Hematopoietic multipotent progenitor cell treated with erythropoietin and hydrocortisone succinate and interleukin-3 and kit ligand, for 15 days (in vitro differentiated cells): Measurements from ENCODE around the gene NAA40.

Experiments
- DNase-seq: peaks from one replicate; pipeline ENCODE4 v3.0.0-alpha.2; 2015; ENCODE audit warnings: low spot score

The NAA40 gene

GRCh38 chr11:63986932-63987513, 48.2 kb downstream of the NAA40 start:
- DNase-seq = no peak

DNA sequence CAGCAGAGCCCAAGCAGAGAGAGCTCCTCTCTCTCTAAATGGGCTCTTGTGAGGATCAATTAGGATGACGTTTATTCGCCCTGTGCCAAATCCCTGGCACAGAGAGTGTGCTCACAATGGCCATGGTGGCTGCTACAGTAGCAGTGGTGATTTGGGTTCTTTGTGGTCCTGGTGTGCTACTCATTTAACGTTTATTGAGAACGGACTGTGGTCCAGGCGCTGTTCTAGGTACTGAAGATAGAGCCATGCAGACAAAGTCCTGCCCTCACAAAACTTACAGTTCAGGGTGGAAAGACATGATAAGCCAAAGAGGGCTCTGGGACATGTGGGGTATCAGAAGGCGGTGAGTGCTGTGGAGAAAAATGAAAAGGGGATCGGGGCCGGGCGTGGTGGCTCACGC, 52.8 kb downstream of the NAA40 start:
- no peak for DNase-seq

- DNase-seq = no peak
Measured at GRCh38 chr11:63993100-63993499, 54.3 kb downstream of the NAA40 start.

GRCh38 chr11:63993993-63994392, 55.2 kb downstream of the NAA40 start:
- DNase-seq = no peak

GRCh38 chr11:63996512-63996911, 57.7 kb downstream of the NAA40 start:
- DNase-seq = no peak

DNA sequence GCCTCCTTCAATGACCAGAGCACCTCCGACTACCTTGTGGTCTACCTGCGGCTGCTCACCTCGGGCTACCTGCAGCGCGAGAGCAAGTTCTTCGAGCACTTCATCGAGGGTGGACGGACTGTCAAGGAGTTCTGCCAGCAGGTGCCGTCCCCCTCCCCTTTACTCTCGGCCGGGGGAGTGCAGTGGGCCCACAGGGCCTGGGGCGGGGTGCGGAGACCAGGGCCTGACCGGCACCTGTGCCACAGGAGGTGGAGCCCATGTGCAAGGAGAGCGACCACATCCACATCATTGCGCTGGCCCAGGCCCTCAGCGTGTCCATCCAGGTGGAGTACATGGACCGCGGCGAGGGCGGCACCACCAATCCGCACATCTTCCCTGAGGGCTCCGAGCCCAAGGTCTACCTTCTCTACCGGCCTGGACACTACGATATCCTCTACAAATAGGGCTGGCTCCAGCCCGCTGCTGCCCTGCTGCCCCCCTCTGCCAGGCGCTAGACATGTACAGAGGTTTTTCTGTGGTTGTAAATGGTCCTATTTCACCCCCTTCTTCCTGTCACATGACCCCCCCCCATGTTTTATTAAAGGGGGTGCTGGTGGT, 58.4 kb downstream of the NAA40 start:
- no peak for DNase-seq

DNA sequence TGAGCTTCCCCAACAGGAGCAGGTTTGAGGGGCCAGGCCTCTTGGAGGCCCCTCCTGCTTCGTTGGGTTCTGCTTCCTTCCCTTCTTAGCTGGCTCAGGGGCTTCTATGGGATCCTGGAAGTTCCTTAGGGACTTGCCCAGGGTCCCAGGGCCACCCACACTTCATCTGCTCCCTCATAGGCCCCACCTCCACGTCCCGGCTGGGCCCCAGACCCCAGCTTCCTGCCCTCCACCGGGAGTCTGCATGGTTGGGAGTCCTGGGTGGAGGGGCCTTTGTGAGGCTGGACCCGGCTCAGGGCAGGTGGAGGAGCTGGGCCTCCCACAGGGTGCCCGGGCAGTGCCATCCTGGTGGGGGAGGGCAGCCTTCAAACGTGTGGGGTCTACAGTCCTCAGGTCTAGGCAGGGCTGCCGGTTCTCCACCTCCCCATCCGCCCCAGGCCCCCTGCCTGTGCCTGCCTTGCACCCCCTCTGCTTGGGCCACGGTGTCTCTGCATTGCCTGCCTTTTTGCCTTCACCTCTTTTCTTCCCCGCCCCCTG, 59.1 kb downstream of the NAA40 start:
- no peak for DNase-seq

DNA sequence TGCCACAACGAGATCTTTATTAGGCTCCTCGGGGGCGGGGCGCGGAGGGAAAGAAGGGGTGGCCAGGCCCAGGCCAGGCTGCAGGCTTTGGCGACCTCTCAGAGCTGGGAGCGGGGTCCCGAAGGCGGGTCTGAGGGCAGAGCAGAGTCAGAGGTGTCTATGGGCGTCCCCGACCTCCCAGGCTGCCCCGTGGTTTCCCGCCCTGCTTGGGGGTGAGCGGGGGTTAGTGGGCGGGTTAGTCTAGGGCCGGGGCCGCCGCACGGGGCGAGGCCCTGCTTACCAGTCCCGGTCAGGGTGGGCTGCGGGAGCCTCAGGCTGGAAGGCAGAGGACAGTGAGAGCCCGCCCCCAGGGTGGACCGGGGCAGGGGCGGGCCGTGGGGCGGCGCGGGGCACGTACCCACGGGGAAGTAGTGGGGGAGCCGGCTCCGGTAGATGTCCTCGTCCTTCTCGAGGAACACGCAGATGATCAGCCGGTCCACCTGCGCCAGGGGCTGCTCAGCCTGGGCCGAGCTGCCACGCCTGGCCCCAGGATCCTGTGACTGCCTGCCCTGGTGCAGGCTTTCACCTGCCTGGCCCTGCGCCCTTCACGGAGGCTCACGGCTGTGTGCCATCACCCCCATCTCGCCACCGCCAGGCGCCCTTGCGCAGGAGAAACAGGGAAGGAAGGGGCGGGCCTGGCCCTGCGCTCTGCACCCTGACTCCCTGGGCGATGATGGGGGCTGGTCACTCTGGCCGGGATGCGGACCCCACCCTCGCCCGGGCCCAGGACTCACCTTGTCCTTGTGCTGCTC, 60.0 kb downstream of the NAA40 start:
- DNase-seq = no peak

GRCh38 chr11:63999349-64000025, 60.7 kb downstream of the NAA40 start:
- no peak for DNase-seq

- DNase-seq = peak; percentile 65
Measured at GRCh38 chr11:64000026-64000739, 61.4 kb downstream of the NAA40 start.

- DNase-seq = no peak
Measured at GRCh38 chr11:64000740-64001483, 62.1 kb downstream of the NAA40 start.

DNA sequence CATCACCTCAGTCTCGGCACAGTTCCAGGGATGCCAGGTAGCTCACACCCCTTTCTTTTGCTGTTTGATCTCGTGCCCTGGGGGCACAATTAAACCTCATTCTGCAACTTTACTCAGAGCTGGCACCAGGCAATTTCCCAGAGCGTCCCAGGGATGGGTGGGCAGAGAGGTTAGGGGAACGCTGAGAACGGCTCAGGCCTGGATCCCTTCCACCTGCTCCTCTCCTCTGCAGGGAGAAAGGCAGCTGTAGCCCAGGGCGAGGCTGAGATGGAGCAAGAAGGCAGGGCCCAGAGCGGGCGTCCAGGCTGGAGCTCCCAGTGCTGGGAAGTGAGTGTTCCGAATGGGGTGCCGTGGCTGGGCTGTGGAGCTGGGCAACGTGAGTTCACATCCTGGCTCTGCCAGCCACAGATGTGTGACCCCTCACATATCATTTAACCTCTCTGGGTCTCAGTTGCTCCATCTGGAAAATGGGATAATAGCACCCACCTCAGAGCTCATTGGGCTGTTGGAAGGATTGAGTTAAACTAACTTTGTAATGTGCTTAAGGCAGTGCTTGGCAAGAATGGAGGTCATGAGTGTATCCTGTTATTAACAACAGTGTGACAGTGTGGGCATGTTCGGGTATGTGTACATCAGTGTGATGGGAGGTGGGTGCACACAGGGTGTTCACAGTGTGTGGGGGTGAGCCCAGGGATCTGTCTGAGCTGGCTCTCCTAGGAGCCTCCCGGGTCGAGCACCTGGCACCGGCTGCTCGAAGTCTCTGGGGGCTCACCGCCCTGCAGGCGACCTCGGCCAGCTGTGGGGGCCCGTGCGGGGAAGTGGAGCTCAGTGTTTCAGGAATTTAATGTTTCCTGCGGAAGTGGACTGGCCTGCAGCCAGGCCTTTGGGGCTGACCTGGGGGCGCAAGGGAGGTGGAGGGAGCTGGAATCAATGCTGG, 63.0 kb downstream of the NAA40 start:
- no peak for DNase-seq

- DNase-seq = no peak
Measured at GRCh38 chr11:64003807-64004589, 65.2 kb downstream of the NAA40 start.

DNA sequence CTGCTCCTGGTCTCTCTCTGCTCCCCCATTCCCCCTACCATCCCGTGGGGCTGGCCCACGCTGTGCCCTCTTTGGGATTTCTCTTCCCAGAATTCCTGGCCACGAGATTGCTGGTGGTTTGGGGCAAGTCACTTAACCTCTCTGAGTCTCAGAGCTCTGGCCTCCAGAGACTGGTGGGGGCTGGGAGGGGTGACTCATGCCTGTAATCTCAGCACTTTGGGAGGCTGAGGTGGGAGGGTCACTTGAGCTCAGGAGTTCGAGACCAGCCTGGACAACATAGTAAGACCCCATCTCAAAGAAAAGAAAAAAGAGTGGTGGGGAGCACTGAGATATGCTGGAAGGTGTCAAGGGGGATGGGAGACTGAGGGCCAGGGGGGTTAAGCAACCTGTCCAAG, 65.8 kb downstream of the NAA40 start:
- DNase-seq = no peak

DNA sequence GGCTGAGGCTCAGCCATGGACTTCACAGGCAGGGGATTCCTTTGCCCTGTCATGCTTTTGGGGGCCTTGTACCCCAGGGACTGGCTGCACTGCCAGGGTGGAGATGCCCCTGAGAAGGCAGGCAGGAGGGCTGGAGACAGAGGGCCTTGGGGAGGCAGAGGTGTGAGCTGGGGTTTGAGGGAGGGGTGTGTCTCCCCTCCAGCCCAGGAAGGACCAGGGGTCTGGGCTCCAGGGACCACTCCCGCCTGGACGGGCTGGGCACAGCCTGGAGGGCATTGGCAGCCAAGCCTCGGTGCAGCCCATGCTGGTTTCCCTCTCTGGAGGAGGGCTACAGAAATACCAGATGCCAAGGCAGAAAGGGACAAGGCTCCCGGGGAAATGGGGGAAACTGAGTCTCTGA, 66.9 kb downstream of the NAA40 start:
- no peak for DNase-seq

- DNase-seq = no peak
Measured at GRCh38 chr11:64006398-64006797, 67.6 kb downstream of the NAA40 start.
